ENCODE measurements around the gene RPIA.

DNA sequence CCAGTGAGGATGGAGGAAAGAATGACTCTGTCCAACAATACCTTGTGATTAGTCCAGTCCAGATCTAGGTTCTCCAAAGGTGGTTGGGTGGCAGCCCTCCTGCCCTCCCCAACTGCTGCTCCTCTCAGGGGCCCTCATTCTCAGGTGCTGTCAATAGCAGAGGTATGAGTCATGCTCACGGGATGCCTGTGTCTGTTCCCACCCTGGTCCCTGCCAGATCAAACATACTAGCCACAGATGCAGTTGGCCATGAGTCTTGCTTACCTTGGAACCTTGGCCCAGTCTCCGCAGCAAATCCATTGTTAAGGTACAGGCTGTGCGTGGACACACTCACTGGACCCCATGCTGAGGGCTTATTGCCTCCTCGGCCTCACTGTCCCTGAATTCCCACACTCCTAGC, 24.9 kb upstream of the RPIA start:
- TF ChIP-seq, protein P1, sequence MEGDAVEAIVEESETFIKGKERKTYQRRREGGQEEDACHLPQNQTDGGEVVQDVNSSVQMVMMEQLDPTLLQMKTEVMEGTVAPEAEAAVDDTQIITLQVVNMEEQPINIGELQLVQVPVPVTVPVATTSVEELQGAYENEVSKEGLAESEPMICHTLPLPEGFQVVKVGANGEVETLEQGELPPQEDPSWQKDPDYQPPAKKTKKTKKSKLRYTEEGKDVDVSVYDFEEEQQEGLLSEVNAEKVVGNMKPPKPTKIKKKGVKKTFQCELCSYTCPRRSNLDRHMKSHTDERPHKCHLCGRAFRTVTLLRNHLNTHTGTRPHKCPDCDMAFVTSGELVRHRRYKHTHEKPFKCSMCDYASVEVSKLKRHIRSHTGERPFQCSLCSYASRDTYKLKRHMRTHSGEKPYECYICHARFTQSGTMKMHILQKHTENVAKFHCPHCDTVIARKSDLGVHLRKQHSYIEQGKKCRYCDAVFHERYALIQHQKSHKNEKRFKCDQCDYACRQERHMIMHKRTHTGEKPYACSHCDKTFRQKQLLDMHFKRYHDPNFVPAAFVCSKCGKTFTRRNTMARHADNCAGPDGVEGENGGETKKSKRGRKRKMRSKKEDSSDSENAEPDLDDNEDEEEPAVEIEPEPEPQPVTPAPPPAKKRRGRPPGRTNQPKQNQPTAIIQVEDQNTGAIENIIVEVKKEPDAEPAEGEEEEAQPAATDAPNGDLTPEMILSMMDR (conservative IDR thresholded peaks at IDR 0.05), result no peak
- no peak for TF ChIP-seq EZH2 (IDR thresholded peaks at IDR 0.05; ENCODE audit: low read depth)
